ENCODE measurements around the gene EFNA5. TPM values are rescaled to one million over a fixed set of nuclear protein-coding genes. Genes with fewer than 3 reads are reported as not detected.

Gene EFNA5
- total RNA-seq, 1 experiment from 2014 or later = 0.22 TPM

DNA sequence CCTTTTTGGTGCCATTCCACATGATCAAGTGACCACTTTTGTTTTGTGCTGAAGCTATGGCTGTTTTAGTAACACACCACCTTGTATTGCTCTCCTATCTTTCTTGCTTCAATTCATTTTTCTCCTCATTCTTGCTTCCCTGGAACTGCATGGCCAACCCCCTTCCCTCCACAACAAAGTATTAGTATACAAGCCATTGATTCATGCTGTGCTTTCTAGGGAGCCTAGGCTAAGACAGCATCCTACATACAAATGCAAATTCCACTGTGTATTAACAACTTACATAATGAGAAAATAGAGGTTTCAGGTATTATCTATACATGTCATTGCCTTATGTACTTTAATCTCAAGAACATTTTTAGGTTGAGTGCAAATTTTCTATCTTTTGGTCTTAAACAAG lies 141.1 kb downstream of the EFNA5 start:
- intact Hi-C loops (cut with micrococcal nuclease) = no loop called here
- H3K36me3 ChIP-seq (ENCODE audit: control insufficient read depth in 1 of 2, insufficient read depth in 2 of 2, low read length in 2 of 2) = no peaks in the 10 kb centered on the region
- no TSS peak for BruUV-seq (replicated peaks)
- ChIA-PET CTCF (no interaction called here), RAD21 (ENCODE audit: low non-redundant PET in 1 of 2, low total read pairs in 2 of 2, uncharacterized antibody in 2 of 2, unreplicated experiment in 2 of 2) (no interaction called here), POLR2A (no interaction called here)
- ATAC-seq (no peak), DNase-seq (ENCODE audit: low read depth, low spot score) (no peak)
- TF ChIP-seq CEBPB (IDR thresholded peaks at IDR 0.05; ENCODE audit: low read depth) (no peak), ZBTB33 (IDR thresholded peaks at IDR 0.05; ENCODE audit: extremely low read depth, insufficient replicate concordance, low read length) (no peak), POLR2A (IDR thresholded peaks at IDR 0.05; ENCODE audit: borderline replicate concordance, extremely low read depth, insufficient read depth, insufficient read length) (no peak), EZH2 (IDR thresholded peaks at IDR 0.05) (no peak), ZFX (IDR thresholded peaks at IDR 0.05) (no peak), YY1 (IDR thresholded peaks at IDR 0.05; ENCODE audit: extremely low read depth, insufficient replicate concordance, low read depth, low read length) (no peak), EGR1 (IDR thresholded peaks at IDR 0.05; ENCODE audit: low read depth) (no peak), ZNF274 (IDR thresholded peaks at IDR 0.05; ENCODE audit: low read depth, low read length) (no peak), CBX3 (IDR thresholded peaks at IDR 0.05; ENCODE audit: low read depth) (no peak), SRF (IDR thresholded peaks at IDR 0.05; ENCODE audit: low read depth) (no peak), ELF1 (IDR thresholded peaks at IDR 0.05; ENCODE audit: borderline replicate concordance, low read depth) (no peak), RAD21 (IDR thresholded peaks at IDR 0.05; ENCODE audit: low read depth) (no peak)
- TF ChIP-seq, protein P1, sequence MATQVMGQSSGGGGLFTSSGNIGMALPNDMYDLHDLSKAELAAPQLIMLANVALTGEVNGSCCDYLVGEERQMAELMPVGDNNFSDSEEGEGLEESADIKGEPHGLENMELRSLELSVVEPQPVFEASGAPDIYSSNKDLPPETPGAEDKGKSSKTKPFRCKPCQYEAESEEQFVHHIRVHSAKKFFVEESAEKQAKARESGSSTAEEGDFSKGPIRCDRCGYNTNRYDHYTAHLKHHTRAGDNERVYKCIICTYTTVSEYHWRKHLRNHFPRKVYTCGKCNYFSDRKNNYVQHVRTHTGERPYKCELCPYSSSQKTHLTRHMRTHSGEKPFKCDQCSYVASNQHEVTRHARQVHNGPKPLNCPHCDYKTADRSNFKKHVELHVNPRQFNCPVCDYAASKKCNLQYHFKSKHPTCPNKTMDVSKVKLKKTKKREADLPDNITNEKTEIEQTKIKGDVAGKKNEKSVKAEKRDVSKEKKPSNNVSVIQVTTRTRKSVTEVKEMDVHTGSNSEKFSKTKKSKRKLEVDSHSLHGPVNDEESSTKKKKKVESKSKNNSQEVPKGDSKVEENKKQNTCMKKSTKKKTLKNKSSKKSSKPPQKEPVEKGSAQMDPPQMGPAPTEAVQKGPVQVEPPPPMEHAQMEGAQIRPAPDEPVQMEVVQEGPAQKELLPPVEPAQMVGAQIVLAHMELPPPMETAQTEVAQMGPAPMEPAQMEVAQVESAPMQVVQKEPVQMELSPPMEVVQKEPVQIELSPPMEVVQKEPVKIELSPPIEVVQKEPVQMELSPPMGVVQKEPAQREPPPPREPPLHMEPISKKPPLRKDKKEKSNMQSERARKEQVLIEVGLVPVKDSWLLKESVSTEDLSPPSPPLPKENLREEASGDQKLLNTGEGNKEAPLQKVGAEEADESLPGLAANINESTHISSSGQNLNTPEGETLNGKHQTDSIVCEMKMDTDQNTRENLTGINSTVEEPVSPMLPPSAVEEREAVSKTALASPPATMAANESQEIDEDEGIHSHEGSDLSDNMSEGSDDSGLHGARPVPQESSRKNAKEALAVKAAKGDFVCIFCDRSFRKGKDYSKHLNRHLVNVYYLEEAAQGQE (IDR thresholded peaks at IDR 0.05; ENCODE audit: low read depth) = no peak
- TF ChIP-seq, protein P2, sequence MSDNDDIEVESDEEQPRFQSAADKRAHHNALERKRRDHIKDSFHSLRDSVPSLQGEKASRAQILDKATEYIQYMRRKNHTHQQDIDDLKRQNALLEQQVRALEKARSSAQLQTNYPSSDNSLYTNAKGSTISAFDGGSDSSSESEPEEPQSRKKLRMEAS (IDR thresholded peaks at IDR 0.05) = no peak
- no peaks in the 10 kb centered on the region for H3K27me3 ChIP-seq (ENCODE audit: insufficient read depth, low read length)
- no peak overlapping the region for H3K4me2 ChIP-seq (ENCODE audit: low read length)
- no peaks in the 10 kb centered on the region for H3K9me3 ChIP-seq (ENCODE audit: control insufficient read depth in 1 of 2, insufficient read depth in 1 of 2, low read depth in 1 of 2, low read length in 2 of 2)
- no peaks in the 10 kb centered on the region for H4K20me1 ChIP-seq (ENCODE audit: insufficient read depth)
- H3K9ac ChIP-seq (ENCODE audit: low read length) = no peak overlapping the region
- no peak overlapping the region for H3K27ac ChIP-seq (ENCODE audit: low read depth, low read length)
- no peaks in the 10 kb centered on the region for H3K9me2 ChIP-seq (ENCODE audit: insufficient read depth)
- no peak overlapping the region for H2AFZ ChIP-seq (ENCODE audit: low read depth, low read length, poor library complexity, severe bottlenecking)
- H3K79me2 ChIP-seq (ENCODE audit: insufficient read depth, low read length) = no peaks in the 10 kb centered on the region
- no peaks in the 10 kb centered on the region for H3K4me1 ChIP-seq (ENCODE audit: control insufficient read depth in 1 of 2, insufficient read depth in 2 of 2, low read length in 2 of 2)
- H3K4me3 ChIP-seq (replicated peaks in 1 of 2; ENCODE audit: low read depth in 1 of 2, low read length in 2 of 2) = no peak overlapping the region
